IPS-18a (cell line): ENCODE results near the gene BUB1B.

Experiments used
- H3K27ac ChIP-seq: one replicate; pipeline ENCODE4 v1.5.1; 2013; ENCODE audit warnings: low read length
- H3K27me3 ChIP-seq: one replicate; pipeline ENCODE4 v1.6.1; 2013; ENCODE audit warnings: mild to moderate bottlenecking, low read length; ENCODE audit not compliant: control insufficient read depth, insufficient read depth
- H3K36me3 ChIP-seq: one replicate; pipeline ENCODE4 v1.6.1; 2013; ENCODE audit warnings: low read depth, low read length; ENCODE audit not compliant: control insufficient read depth
- H3K4me1 ChIP-seq: one replicate; pipeline ENCODE4 v1.6.1; 2013; ENCODE audit warnings: low read depth, low read length; ENCODE audit not compliant: control insufficient read depth
- H3K4me3 ChIP-seq: one replicate; pipeline ENCODE4 v1.5.1; 2013; ENCODE audit warnings: low read length
- H3K9ac ChIP-seq: one replicate; pipeline ENCODE4 v1.6.1; 2013; ENCODE audit warnings: mild to moderate bottlenecking, low read length, moderate library complexity
- H3K9me3 ChIP-seq: one replicate; pipeline ENCODE4 v1.6.1; 2013; ENCODE audit warnings: low read depth, low read length; ENCODE audit not compliant: control insufficient read depth

The BUB1B gene

DNA sequence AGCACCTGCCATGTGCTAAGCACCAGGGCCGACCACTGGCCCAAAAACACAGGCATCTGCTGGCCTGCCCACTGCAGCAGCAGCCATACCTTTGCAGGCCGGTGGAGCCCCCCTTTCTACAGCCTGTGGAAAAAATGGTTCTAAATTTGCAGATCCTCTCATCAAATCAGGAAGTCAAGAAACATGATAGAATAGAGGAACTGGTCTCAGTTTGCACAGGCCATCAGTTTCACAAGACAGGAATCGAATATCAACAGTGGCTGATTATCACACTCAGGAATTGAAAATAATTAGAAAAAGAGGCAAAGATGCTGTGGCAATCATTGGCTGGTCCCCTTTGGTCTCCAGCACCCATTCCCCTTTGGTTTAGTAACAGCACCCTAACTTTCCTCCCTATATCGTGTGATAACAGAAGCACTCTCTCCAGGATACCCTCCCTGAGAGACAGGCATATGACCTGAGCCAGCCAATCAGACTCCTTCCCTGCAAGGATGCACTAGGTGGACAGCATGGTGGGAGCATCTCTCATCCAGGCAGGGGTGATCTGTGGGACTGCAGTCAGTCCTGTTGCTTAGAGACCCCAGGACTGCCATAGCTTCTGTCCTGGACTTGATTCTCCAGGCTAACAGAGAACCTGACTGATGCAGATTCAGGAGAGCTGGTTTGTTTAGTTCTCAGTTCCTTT lies 74.5 kb downstream of the BUB1B start:
- Histone ChIP-seq H3K27ac (no peak overlapping the region), H3K4me3 (no peak overlapping the region), H3K36me3 (no peaks in the 10 kb centered on the region), H3K9ac (no peak overlapping the region), H3K27me3 (peaks cover 12% of the 10 kb centered on the region), H3K9me3 (no peaks in the 10 kb centered on the region), H3K4me1 (peaks cover 11% of the 10 kb centered on the region)

DNA sequence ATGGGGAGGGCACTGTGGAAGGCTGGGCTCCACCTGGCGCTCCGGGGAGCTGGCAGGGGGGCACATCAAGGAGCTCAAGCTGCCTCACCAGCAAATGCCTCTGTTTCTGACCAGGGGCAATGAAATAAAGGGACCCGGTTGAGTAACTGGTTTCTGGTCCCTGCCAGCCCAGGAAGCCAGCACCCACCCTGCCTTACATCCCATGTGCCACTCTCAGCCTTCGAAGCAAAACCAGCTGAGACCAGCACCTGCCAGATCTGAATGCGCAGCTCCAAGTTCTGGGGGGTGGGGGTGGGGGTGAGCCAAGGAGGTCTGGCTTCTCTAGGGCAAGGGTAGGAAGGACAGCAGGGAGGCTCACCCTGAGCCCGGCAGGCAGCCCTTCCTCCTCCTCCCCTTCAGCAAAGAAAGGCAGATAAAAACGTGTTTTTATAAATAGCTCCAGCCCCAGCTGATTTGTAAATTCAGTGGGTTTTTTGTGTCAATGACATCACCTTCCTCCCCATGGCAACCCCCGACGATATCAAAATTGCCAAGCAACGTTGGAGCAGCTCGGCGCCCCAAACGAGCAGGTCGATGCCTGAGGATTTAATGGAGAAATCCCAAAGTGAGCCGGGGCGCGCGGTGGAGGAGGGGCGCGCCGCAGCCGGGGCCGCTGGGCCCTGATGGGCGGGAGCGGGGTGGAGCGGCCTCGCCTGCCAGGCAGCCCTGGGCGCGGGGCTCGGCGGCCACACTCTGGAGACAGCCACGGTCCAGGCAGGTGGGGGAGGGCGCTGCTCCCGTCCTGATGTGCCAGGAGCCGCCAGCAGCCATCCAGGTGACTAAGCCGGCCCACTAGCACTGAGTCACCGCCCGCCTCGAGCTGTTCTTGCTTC lies 77.9 kb downstream of the BUB1B start, which contains the start of gene PAK6:
PAK6 (plus strand) TSS at position 532 of the 872 bp plus-strand sequence. CDS start 25,723 bp downstream, outside the sequence.
- no peak within 1 kb of the TSS for H3K27ac ChIP-seq
- peaks cover 11% of the 10 kb centered on the region for H3K4me1 ChIP-seq
- H3K9ac ChIP-seq, result peak within 1 kb of the TSS; percentile 48

DNA sequence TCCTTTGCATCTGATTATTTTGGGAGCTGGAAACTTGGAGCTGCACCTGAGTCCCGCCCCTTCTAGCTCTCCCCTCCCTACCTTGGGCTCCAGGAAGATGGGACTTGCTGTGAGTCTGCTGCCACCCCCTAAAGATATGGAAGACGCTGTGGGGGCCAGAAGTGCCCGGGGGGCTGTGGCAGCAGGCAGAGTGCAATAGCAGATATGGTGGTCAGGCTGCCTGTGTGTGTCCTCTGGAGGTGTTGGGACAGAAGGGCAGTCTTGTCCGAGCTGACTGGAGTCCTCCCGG lies 78.5 kb downstream of the BUB1B start:
- Histone ChIP-seq H3K4me3 (peak overlapping the region; percentile 52), H3K27ac (no peak overlapping the region)

More for the DNA sequence above, 77.9 kb downstream of the BUB1B start, which contains the start of gene PAK6:
- Histone ChIP-seq H3K36me3 (no peaks in the 10 kb centered on the region), H3K4me3 (peak within 1 kb of the TSS; percentile 52), H3K27me3 (peaks cover 12% of the 10 kb centered on the region), H3K9me3 (no peaks in the 10 kb centered on the region)

DNA sequence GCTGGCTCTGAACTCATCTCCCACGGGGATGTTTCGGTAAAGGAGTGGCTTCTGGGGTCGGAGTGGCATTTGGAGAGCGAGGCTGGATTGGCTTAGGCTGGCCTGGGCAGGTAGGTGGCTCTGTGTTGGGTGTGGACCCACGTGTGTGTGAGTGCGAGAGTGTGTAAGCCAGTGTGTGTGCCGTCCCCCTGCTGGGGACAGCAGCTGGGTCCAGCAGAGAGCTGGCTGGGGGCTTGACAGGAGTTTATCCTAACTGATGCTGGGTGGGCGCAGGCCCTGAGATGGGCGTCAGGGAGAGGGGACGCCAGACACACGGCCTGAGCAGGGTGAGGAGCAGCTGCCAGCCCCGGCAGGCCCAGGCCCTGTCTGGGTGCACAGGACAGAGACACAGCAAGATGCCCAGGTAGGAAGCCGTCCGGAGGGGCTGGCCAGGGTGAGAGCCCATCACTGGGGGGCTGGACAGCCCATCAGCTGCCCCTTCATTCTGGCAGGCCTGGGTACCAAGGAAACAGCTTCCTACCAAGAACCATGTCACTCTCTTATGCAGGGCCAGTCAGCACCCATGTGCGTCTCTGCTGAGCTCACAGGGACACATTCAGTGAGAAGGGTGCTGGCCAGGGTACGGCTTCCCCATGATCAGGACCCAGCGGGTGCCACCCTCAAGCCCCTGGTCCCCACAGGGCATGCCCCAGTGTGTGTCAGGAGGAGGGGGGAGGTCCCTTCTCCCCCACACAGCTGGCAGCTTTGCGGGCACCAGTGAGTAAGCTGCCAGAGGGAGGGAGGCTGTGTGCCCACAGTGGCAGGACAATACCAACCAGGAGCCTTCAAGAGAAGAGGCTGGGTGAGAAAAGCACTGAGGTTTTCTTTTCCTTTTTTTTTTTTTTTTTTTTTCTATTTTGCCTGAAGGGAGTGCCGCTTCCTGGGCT lies 79.1 kb downstream of the BUB1B start:
- peaks cover 14% of the 10 kb centered on the region for H3K4me1 ChIP-seq
- no peaks in the 10 kb centered on the region for H3K36me3 ChIP-seq
- H3K27me3 ChIP-seq, result peaks cover 12% of the 10 kb centered on the region
- H3K9ac ChIP-seq, result no peak overlapping the region
- no peak overlapping the region for H3K27ac ChIP-seq
- no peaks in the 10 kb centered on the region for H3K9me3 ChIP-seq
- peak overlapping the region; percentile 52 for H3K4me3 ChIP-seq

More for the DNA sequence above, 78.5 kb downstream of the BUB1B start:
- peaks cover 12% of the 10 kb centered on the region for H3K27me3 ChIP-seq
- peaks cover 11% of the 10 kb centered on the region for H3K4me1 ChIP-seq
- H3K36me3 ChIP-seq, result no peaks in the 10 kb centered on the region
- no peaks in the 10 kb centered on the region for H3K9me3 ChIP-seq
- no peak overlapping the region for H3K9ac ChIP-seq

DNA sequence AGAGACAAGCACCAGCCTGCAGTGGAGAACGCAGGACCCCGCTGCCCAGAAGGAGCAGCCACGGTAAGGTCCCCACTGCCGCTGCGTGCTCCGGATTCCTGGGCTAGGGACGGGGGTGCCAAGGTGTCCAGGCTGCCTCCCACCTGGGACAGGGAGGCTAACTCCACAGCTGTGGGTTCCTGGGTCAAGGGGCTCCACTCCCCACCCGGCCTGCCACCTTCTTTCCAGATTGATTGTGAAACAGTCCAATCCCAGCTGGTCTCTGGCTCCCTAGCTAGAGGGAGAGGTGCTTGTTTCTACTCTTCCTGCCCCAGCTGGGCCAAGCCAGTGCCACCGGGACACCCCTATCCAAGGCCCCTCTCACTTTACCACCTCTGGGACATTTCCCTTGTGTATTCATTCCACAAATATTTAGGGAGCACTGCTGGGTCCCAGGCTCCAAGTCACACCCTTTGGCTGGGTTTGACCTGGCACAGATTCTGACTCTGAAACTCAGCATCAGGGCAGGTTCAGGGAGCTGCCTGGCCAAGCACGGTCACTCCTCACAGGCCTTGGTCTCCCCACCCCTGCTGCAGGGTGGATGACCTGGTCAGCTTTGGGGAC lies 79.9 kb downstream of the BUB1B start:
- Histone ChIP-seq H3K27ac (no peak overlapping the region), H3K27me3 (peaks cover 12% of the 10 kb centered on the region), H3K9ac (no peak overlapping the region), H3K36me3 (no peaks in the 10 kb centered on the region), H3K9me3 (no peaks in the 10 kb centered on the region), H3K4me3 (no peak overlapping the region), H3K4me1 (peaks cover 16% of the 10 kb centered on the region)

DNA sequence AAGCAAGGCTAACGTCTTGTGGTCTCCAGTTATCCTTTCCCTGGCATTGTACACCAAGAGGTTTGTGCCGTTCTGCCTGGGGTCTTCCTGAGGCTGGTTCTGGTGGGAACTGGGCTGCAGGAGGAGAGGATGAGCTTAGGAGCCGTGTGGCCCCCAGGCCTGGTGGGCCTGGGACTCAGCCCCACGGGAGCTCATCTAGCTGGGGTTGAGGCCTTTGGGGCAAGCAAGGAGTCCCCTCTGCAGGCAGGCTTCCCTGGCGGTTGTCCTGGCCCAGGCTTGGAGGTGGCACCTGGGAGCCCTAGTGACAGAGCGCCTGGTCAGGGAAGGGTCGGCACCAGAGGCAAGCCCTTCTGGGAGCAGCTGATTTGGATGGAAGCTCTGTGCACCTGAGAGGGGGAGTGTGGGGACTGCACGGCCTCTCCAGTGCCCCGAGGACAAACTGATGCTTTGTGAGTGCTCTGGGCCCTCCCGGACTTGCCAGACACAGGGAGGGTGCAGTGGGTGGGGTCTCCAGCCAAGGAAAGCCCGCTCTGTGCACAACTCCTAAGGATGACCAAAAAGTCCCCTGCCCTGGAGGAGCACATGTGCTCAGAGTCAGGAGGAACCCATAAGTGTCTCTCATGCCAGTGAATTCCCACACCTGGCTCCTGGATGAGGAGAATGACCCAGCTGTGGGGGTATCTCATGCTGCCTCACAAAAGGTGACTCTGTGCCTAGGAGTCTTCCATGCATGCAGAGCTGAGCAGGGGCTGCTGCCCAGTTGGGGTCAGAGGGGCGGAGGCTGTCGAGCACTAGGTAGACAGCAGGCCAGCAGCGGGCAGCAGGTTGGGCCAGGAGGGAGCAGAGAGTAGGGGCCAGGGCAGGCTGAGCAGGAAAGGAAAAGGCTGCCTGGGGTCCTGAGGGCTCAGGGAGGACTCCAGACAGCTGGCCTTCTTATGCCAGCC lies 80.7 kb downstream of the BUB1B start:
- Histone ChIP-seq H3K27me3 (peaks cover 12% of the 10 kb centered on the region), H3K27ac (no peak overlapping the region), H3K9me3 (no peaks in the 10 kb centered on the region), H3K36me3 (no peaks in the 10 kb centered on the region), H3K4me1 (peaks cover 16% of the 10 kb centered on the region), H3K4me3 (no peak overlapping the region), H3K9ac (no peak overlapping the region)

DNA sequence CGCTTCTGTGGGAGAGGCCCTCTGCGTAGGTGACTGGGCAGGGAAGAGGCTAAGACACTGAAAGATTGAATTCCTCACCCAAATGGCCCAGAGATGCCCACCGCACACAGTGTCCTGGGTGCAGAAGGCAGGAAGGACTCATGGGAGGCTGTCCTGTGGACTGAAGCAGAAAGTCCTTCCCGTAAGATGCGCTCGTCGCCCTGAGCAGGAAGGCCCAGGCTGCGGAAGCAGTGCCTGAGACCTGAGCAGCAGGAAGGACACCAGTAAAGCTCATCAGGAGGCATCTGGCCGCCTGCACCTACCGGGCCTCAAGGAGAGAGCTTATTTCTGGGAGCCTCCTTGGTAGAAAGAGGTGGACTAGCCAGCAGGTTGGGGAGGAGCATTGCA lies 81.3 kb downstream of the BUB1B start:
- Histone ChIP-seq H3K4me3 (no peak overlapping the region), H3K9ac (no peak overlapping the region), H3K4me1 (peaks cover 16% of the 10 kb centered on the region), H3K36me3 (no peaks in the 10 kb centered on the region), H3K9me3 (no peaks in the 10 kb centered on the region), H3K27me3 (peaks cover 12% of the 10 kb centered on the region), H3K27ac (no peak overlapping the region)

DNA sequence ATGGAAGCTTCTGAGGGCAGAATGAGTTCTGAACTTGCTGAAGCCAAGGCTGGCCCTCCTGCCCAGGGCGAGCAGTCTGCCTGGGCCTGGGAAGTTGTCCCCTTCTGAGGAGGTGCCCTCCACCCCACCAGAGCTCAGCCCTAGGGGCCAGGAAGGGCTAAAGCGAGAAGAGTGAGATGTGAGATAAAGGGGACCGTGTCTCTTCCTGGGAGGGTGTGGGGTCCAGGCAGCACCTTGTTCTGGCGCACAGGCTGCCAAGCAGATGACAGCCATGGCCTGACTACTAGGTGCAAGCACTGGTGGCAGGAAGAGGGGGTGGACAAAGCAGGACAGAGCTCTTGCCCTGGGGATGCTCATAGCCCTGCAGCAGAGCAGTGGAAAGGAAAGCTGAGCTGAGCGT lies 81.7 kb downstream of the BUB1B start:
- H3K9me3 ChIP-seq, result no peaks in the 10 kb centered on the region
- H3K4me1 ChIP-seq, result peaks cover 16% of the 10 kb centered on the region

DNA sequence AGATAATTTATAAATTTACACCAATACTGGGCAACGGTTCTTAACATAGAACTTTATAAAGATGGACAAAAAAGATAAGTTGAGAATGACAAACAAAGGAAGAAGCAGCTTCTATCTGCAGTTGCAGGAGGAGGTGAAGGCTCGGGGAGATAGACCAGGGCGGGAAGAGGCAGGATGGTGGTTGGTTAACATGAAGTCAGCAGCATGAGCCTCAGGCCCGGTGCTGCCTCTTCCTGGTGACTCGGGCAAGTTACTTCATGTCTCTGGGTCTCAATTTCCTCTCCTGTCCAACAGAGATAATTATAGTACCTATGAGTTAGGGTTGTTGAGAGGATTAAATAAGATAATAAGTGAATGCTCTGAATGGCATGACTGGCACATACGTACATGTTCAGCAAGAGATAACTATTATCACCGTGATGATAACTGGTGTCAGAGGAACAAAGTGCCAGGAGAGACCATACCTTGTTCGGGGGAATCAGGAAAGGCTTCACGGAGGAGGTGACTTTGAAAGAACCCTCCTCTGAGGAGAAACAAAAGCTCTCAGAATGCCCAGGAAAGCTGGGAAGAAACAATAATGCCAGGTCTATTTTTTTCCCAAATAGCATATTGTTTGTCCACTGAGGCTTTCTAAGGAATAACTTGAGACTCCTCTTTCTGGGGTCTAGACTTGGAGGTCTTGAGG lies 82.4 kb downstream of the BUB1B start:
- H3K27me3 ChIP-seq, result peaks cover 5% of the 10 kb centered on the region
- no peaks in the 10 kb centered on the region for H3K9me3 ChIP-seq
- H3K9ac ChIP-seq, result no peak overlapping the region
- no peak overlapping the region for H3K27ac ChIP-seq
- H3K36me3 ChIP-seq, result no peaks in the 10 kb centered on the region
- H3K4me3 ChIP-seq, result no peak overlapping the region
- H3K4me1 ChIP-seq, result peaks cover 15% of the 10 kb centered on the region

More for the DNA sequence above, 81.7 kb downstream of the BUB1B start:
- Histone ChIP-seq H3K9ac (no peak overlapping the region), H3K36me3 (no peaks in the 10 kb centered on the region), H3K27me3 (peaks cover 12% of the 10 kb centered on the region), H3K27ac (no peak overlapping the region), H3K4me3 (no peak overlapping the region)

DNA sequence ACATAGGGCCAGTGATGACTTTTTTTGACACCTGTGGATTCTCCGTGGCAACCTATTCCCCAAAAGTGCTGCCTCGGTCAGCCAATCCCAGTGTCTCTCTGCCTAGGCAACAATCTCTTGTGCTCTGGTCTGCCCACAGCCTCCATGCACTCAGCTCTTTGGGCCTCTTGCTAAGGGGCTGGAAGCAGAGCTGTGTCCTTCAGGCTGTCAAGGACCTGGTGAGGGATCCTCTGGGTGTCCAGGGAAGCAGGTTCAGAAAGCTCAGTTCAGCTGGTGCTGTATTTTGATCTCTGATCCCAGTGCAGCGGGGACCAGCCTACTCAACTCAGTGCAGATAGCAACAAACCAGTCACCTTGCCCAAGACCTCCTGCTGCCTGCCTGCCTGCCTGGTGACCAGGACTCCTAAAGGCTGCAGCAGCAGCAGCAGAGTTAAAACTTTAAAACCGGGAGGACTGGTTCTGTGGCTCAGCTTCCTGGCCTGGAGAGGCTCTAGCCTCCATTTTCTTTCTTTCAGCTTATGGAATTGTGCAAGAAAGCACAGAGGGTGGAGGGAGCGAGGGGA lies 84.2 kb downstream of the BUB1B start:
- Histone ChIP-seq H3K4me3 (no peak overlapping the region), H3K27me3 (no peaks in the 10 kb centered on the region), H3K9ac (no peak overlapping the region), H3K9me3 (no peaks in the 10 kb centered on the region), H3K36me3 (no peaks in the 10 kb centered on the region), H3K27ac (no peak overlapping the region), H3K4me1 (peaks cover 5% of the 10 kb centered on the region)
